ENCODE results near the gene C11orf68.

The C11orf68 gene

GRCh38 chr11:65891219-65892136 is 27.4 kb downstream of the C11orf68 start:
- DNase-seq, result peak in 3 of 58 donors; percentile 19 to 54 (median 29)

GRCh38 chr11:65890324-65891218 is 28.3 kb downstream of the C11orf68 start, which contains the start of gene CCDC85B:
Gene CCDC85B (plus strand): TSS chr11:65890673. CDS start chr11:65890784, 111 bp downstream.
- DNase-seq, result peak; percentile 75 to 99 (median 96)

GRCh38 chr11:65888163-65888814 is 30.6 kb downstream of the C11orf68 start, which contains the start of gene FIBP:
Gene FIBP (minus strand): TSS chr11:65888471. CDS start chr11:65888418, 53 bp downstream.
- peak; percentile 70 to 98 (median 96) for DNase-seq

- DNase-seq, result peak in 5 of 58 donors; percentile 50 to 76 (median 66)
These were observed 31.1 kb downstream of the C11orf68 start for GRCh38 chr11:65887723-65888162.

GRCh38 chr11:65886826-65887722 is 31.8 kb downstream of the C11orf68 start:
- no peak for DNase-seq

- no peak for DNase-seq
These were observed 32.9 kb downstream of the C11orf68 start for GRCh38 chr11:65885808-65886536.

GRCh38 chr11:65885231-65885630 is 33.6 kb downstream of the C11orf68 start:
- no peak for DNase-seq

GRCh38 chr11:65884716-65885092 is 34.2 kb downstream of the C11orf68 start:
- peak in 51 of 58 donors; percentile 19 to 80 (median 57) for DNase-seq

- no peak for DNase-seq
These were observed 34.8 kb downstream of the C11orf68 start for GRCh38 chr11:65883786-65884715.

GRCh38 chr11:65883058-65883761 is 35.7 kb downstream of the C11orf68 start:
- DNase-seq, result no peak

- no peak for DNase-seq
These were observed 36.5 kb downstream of the C11orf68 start for GRCh38 chr11:65882120-65883057.

GRCh38 chr11:65880844-65881421 is 37.9 kb downstream of the C11orf68 start:
- DNase-seq, result no peak

GRCh38 chr11:65880027-65880426 is 38.8 kb downstream of the C11orf68 start:
- no peak for DNase-seq

- DNase-seq, result no peak
These were observed 39.2 kb downstream of the C11orf68 start, which contains the start of gene CTSW for GRCh38 chr11:65879617-65880016. Gene CTSW (plus strand): TSS chr11:65879837. CDS start chr11:65879855, 18 bp downstream.

GRCh38 chr11:65873318-65874156 is 45.3 kb downstream of the C11orf68 start:
- peak in 57 of 58 donors; percentile 24 to 94 (median 86) for DNase-seq

Data from anterior cingulate cortex (tissue), 58 donors.